Measurements from ENCODE around the gene DISC1.
"Not testable (repeated sequence)": the region's sequence is repeated elsewhere in the genome, so short reads cannot be mapped to it uniquely, and the experiment has no call there.

Gene DISC1

GRCh38 chr1:231966983-231967382 is 340.4 kb downstream of the DISC1 start:
- Histone ChIP-seq H2BK15ac (ENCODE audit: low read length) (no peak overlapping the region), H3K9me3 (replicated peaks in 1 of 2; ENCODE audit: control insufficient read depth in 2 of 2, insufficient read depth in 1 of 2, low read depth in 1 of 2, low read length in 2 of 2) (peaks cover 0 to 2% of the 10 kb centered on the region in 2 donors), H2AFZ (ENCODE audit: low read length) (no peak overlapping the region), H4K91ac (ENCODE audit: low read depth, low read length, poor library complexity) (no peak overlapping the region), H3K14ac (ENCODE audit: low read length) (no peak overlapping the region), H3K23ac (ENCODE audit: low read depth, low read length, poor library complexity) (no peak overlapping the region), H3K4me1 (ENCODE audit: control insufficient read depth in 2 of 2, insufficient read depth in 1 of 2, low read depth in 1 of 2, low read length in 2 of 2) (peaks cover 0 to 4% of the 10 kb centered on the region in 2 donors), H3K9ac (ENCODE audit: low read depth, low read length, poor library complexity) (no peak overlapping the region), H3K36me3 (replicated peaks in 1 of 2; ENCODE audit: control insufficient read depth in 2 of 2, insufficient read depth in 2 of 2, low read length in 2 of 2) (no peaks in the 10 kb centered on the region), H3K4me2 (ENCODE audit: insufficient read depth, low read length, poor library complexity, severe bottlenecking) (no peak overlapping the region), H3K18ac (ENCODE audit: low read length) (no peak overlapping the region), H2AK5ac (ENCODE audit: low read depth, low read length) (no peak overlapping the region), H4K8ac (ENCODE audit: low read depth, low read length) (no peak overlapping the region), H2BK5ac (ENCODE audit: low read length) (no peak overlapping the region), H3K4ac (ENCODE audit: low read length) (no peak overlapping the region), H3K79me1 (ENCODE audit: low read depth, low read length) (no peaks in the 10 kb centered on the region), H2BK120ac (ENCODE audit: low read depth, low read length) (no peak overlapping the region), H3K4me3 (ENCODE audit: low read length in 2 of 2) (no peak overlapping the region), H3K27me3 (ENCODE audit: control insufficient read depth in 3 of 3, insufficient read depth in 3 of 3, low read depth in 1 of 3, low read length in 3 of 3) (no peaks in the 10 kb centered on the region), H2BK12ac (ENCODE audit: low read length) (no peak overlapping the region), H3K27ac (replicated peaks; ENCODE audit: low read length) (no peak overlapping the region)
- no CpG with 5 or more reads among the region's 2 CpGs for WGBS, 2 donors (ENCODE audit: extremely low coverage in 2 of 2, insufficient read length in 2 of 2, insufficient replicate concordance in 1 of 2)
- no peak for DNase-seq (ENCODE audit: low spot score)

- DNase-seq (ENCODE audit: low spot score), result no peak
- no CpG with 5 or more reads among the region's 1 CpG for WGBS, 2 donors (ENCODE audit: extremely low coverage in 2 of 2, insufficient read length in 2 of 2, insufficient replicate concordance in 1 of 2)
- no peak overlapping the region for H2AFZ ChIP-seq (ENCODE audit: low read length)
- H3K79me1 ChIP-seq (ENCODE audit: low read depth, low read length), result no peaks in the 10 kb centered on the region
- no peak overlapping the region for H3K14ac ChIP-seq (ENCODE audit: low read length)
- no peaks in the 10 kb centered on the region for H3K9me3 ChIP-seq (replicated peaks in 1 of 2; ENCODE audit: control insufficient read depth in 2 of 2, insufficient read depth in 1 of 2, low read depth in 1 of 2, low read length in 2 of 2)
- H2BK5ac ChIP-seq (ENCODE audit: low read length), result no peak overlapping the region
- no peak overlapping the region for H3K4me3 ChIP-seq (ENCODE audit: low read length in 2 of 2)
- no peak overlapping the region for H2AK5ac ChIP-seq (ENCODE audit: low read depth, low read length)
- no peak overlapping the region for H3K27ac ChIP-seq (replicated peaks; ENCODE audit: low read length)
- no peaks in the 10 kb centered on the region for H3K27me3 ChIP-seq (ENCODE audit: control insufficient read depth in 3 of 3, insufficient read depth in 3 of 3, low read depth in 1 of 3, low read length in 3 of 3)
- H3K36me3 ChIP-seq (replicated peaks in 1 of 2; ENCODE audit: control insufficient read depth in 2 of 2, insufficient read depth in 2 of 2, low read length in 2 of 2), result no peaks in the 10 kb centered on the region
- H2BK15ac ChIP-seq (ENCODE audit: low read length), result no peak overlapping the region
- no peak overlapping the region for H2BK12ac ChIP-seq (ENCODE audit: low read length)
- no peak overlapping the region for H4K91ac ChIP-seq (ENCODE audit: low read depth, low read length, poor library complexity)
- H2BK120ac ChIP-seq (ENCODE audit: low read depth, low read length), result no peak overlapping the region
- no peak overlapping the region for H3K9ac ChIP-seq (ENCODE audit: low read depth, low read length, poor library complexity)
- H4K8ac ChIP-seq (ENCODE audit: low read depth, low read length), result no peak overlapping the region
- H3K4me2 ChIP-seq (ENCODE audit: insufficient read depth, low read length, poor library complexity, severe bottlenecking), result no peak overlapping the region
- H3K18ac ChIP-seq (ENCODE audit: low read length), result no peak overlapping the region
- no peak overlapping the region for H3K23ac ChIP-seq (ENCODE audit: low read depth, low read length, poor library complexity)
- H3K4ac ChIP-seq (ENCODE audit: low read length), result no peak overlapping the region
- H3K4me1 ChIP-seq (ENCODE audit: control insufficient read depth in 2 of 2, insufficient read depth in 1 of 2, low read depth in 1 of 2, low read length in 2 of 2), result peaks cover 0 to 7% of the 10 kb centered on the region in 2 donors
These were observed 342.5 kb downstream of the DISC1 start for GRCh38 chr1:231969076-231969475.

- not testable (repeated sequence) for H2AK5ac ChIP-seq (ENCODE audit: low read depth, low read length); H3K4ac ChIP-seq (ENCODE audit: low read length); H3K9me3 ChIP-seq (replicated peaks in 1 of 2; ENCODE audit: control insufficient read depth in 2 of 2, insufficient read depth in 1 of 2, low read depth in 1 of 2, low read length in 2 of 2); H2BK5ac ChIP-seq (ENCODE audit: low read length); H2AFZ ChIP-seq (ENCODE audit: low read length); H3K4me3 ChIP-seq (ENCODE audit: low read length in 2 of 2); H3K23ac ChIP-seq (ENCODE audit: low read depth, low read length, poor library complexity); H2BK120ac ChIP-seq (ENCODE audit: low read depth, low read length); H3K27me3 ChIP-seq (ENCODE audit: control insufficient read depth in 3 of 3, insufficient read depth in 3 of 3, low read depth in 1 of 3, low read length in 3 of 3); H3K9ac ChIP-seq (ENCODE audit: low read depth, low read length, poor library complexity); H3K18ac ChIP-seq (ENCODE audit: low read length); H3K14ac ChIP-seq (ENCODE audit: low read length); H3K27ac ChIP-seq (replicated peaks; ENCODE audit: low read length); H2BK15ac ChIP-seq (ENCODE audit: low read length); H3K79me1 ChIP-seq (ENCODE audit: low read depth, low read length); H3K4me1 ChIP-seq (ENCODE audit: control insufficient read depth in 2 of 2, insufficient read depth in 1 of 2, low read depth in 1 of 2, low read length in 2 of 2); H3K4me2 ChIP-seq (ENCODE audit: insufficient read depth, low read length, poor library complexity, severe bottlenecking); H2BK12ac ChIP-seq (ENCODE audit: low read length); H4K91ac ChIP-seq (ENCODE audit: low read depth, low read length, poor library complexity); H4K8ac ChIP-seq (ENCODE audit: low read depth, low read length); DNase-seq (ENCODE audit: low spot score); H3K36me3 ChIP-seq (replicated peaks in 1 of 2; ENCODE audit: control insufficient read depth in 2 of 2, insufficient read depth in 2 of 2, low read length in 2 of 2)
- WGBS, 2 donors (ENCODE audit: extremely low coverage in 2 of 2, insufficient read length in 2 of 2, insufficient replicate concordance in 1 of 2), result no CpG with 5 or more reads among the region's 5 CpGs
These were observed 343.2 kb downstream of the DISC1 start for GRCh38 chr1:231969761-231970160.

- Histone ChIP-seq H4K8ac (ENCODE audit: low read depth, low read length) (no peak overlapping the region), H3K27ac (replicated peaks; ENCODE audit: low read length) (no peak overlapping the region)
These were observed 344.1 kb downstream of the DISC1 start for GRCh38 chr1:231970684-231971083.

More at GRCh38 chr1:231970684-231971083, 344.1 kb downstream of the DISC1 start:
- H3K9me3 ChIP-seq (replicated peaks in 1 of 2; ENCODE audit: control insufficient read depth in 2 of 2, insufficient read depth in 1 of 2, low read depth in 1 of 2, low read length in 2 of 2), result no peaks in the 10 kb centered on the region
- no peak overlapping the region for H2AK5ac ChIP-seq (ENCODE audit: low read depth, low read length)
- no peak overlapping the region for H2AFZ ChIP-seq (ENCODE audit: low read length)
- no peak overlapping the region for H2BK120ac ChIP-seq (ENCODE audit: low read depth, low read length)
- H3K9ac ChIP-seq (ENCODE audit: low read depth, low read length, poor library complexity), result no peak overlapping the region
- H3K14ac ChIP-seq (ENCODE audit: low read length), result no peak overlapping the region
- H3K4me3 ChIP-seq (ENCODE audit: low read length in 2 of 2), result no peak overlapping the region
- no CpG with 5 or more reads among the region's 2 CpGs for whole genome bisulfite sequencing, 2 donors (ENCODE audit: extremely low coverage in 2 of 2, insufficient read length in 2 of 2, insufficient replicate concordance in 1 of 2)
- no peak overlapping the region for H3K23ac ChIP-seq (ENCODE audit: low read depth, low read length, poor library complexity)
- H4K91ac ChIP-seq (ENCODE audit: low read depth, low read length, poor library complexity), result no peak overlapping the region
- no peaks in the 10 kb centered on the region for H3K36me3 ChIP-seq (replicated peaks in 1 of 2; ENCODE audit: control insufficient read depth in 2 of 2, insufficient read depth in 2 of 2, low read length in 2 of 2)
- H3K4ac ChIP-seq (ENCODE audit: low read length), result no peak overlapping the region
- no peak overlapping the region for H2BK15ac ChIP-seq (ENCODE audit: low read length)
- no peak for DNase-seq (ENCODE audit: low spot score)
- H2BK5ac ChIP-seq (ENCODE audit: low read length), result no peak overlapping the region
- H3K4me1 ChIP-seq (ENCODE audit: control insufficient read depth in 2 of 2, insufficient read depth in 1 of 2, low read depth in 1 of 2, low read length in 2 of 2), result peaks cover 0 to 3% of the 10 kb centered on the region in 2 donors
- no peaks in the 10 kb centered on the region for H3K79me1 ChIP-seq (ENCODE audit: low read depth, low read length)
- H3K18ac ChIP-seq (ENCODE audit: low read length), result no peak overlapping the region
- H3K27me3 ChIP-seq (ENCODE audit: control insufficient read depth in 3 of 3, insufficient read depth in 3 of 3, low read depth in 1 of 3, low read length in 3 of 3), result no peaks in the 10 kb centered on the region
- no peak overlapping the region for H3K4me2 ChIP-seq (ENCODE audit: insufficient read depth, low read length, poor library complexity, severe bottlenecking)
- no peak overlapping the region for H2BK12ac ChIP-seq (ENCODE audit: low read length)

All from neuronal stem cell (in vitro differentiated cells).